Measurements from ENCODE around the gene LIPT2.

DNA sequence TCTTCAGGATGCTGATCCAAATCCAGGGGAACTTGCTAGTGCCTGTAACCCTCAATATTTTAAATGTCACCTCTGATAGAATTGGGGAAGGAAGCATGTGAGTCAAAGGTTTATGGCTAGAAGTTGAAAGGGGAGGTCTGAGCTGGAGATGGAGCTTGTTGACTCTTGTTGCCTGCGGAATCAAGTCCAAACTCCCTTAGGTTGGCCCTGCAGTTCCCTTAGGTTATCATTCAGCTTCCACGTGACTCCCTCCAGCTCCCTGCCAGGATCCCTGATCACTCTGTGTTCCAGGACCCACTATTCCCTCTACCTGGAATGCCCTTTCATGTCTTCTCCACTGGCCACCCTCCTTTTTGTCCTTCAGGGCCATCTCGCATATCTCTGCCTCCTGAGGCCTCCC, 26.2 kb upstream of the LIPT2 start:
- TF ChIP-seq, protein P1, sequence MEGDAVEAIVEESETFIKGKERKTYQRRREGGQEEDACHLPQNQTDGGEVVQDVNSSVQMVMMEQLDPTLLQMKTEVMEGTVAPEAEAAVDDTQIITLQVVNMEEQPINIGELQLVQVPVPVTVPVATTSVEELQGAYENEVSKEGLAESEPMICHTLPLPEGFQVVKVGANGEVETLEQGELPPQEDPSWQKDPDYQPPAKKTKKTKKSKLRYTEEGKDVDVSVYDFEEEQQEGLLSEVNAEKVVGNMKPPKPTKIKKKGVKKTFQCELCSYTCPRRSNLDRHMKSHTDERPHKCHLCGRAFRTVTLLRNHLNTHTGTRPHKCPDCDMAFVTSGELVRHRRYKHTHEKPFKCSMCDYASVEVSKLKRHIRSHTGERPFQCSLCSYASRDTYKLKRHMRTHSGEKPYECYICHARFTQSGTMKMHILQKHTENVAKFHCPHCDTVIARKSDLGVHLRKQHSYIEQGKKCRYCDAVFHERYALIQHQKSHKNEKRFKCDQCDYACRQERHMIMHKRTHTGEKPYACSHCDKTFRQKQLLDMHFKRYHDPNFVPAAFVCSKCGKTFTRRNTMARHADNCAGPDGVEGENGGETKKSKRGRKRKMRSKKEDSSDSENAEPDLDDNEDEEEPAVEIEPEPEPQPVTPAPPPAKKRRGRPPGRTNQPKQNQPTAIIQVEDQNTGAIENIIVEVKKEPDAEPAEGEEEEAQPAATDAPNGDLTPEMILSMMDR (tag by site-specific recombination; IDR thresholded peaks at IDR 0.05), result no peak
- TF ChIP-seq YY1 (tag by site-specific recombination; IDR thresholded peaks at IDR 0.05) (no peak), ZEB2 (tag by site-specific recombination; IDR thresholded peaks at IDR 0.05) (no peak), PATZ1 (tag by site-specific recombination; IDR thresholded peaks at IDR 0.05) (no peak), SP2 (tag by site-specific recombination; IDR thresholded peaks at IDR 0.05) (no peak), ZNF600 (tag by site-specific recombination; IDR thresholded peaks at IDR 0.05) (no peak)
- TF ChIP-seq, protein P2, sequence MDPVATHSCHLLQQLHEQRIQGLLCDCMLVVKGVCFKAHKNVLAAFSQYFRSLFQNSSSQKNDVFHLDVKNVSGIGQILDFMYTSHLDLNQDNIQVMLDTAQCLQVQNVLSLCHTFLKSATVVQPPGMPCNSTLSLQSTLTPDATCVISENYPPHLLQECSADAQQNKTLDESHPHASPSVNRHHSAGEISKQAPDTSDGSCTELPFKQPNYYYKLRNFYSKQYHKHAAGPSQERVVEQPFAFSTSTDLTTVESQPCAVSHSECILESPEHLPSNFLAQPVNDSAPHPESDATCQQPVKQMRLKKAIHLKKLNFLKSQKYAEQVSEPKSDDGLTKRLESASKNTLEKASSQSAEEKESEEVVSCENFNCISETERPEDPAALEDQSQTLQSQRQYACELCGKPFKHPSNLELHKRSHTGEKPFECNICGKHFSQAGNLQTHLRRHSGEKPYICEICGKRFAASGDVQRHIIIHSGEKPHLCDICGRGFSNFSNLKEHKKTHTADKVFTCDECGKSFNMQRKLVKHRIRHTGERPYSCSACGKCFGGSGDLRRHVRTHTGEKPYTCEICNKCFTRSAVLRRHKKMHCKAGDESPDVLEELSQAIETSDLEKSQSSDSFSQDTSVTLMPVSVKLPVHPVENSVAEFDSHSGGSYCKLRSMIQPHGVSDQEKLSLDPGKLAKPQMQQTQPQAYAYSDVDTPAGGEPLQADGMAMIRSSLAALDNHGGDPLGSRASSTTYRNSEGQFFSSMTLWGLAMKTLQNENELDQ (tag by site-specific recombination; IDR thresholded peaks at IDR 0.05; ENCODE audit: low read depth), result no peak

Data from HEK293 (cell line).